Inflammatory macrophage (primary cell): ENCODE measurements around the gene SMURF2.
"Not testable (repeated sequence)": the region's sequence is repeated elsewhere in the genome, so short reads cannot be mapped to it uniquely, and the experiment has no call there.

Experiments
- DNase-seq, 2 donors: peaks; one replicate each; pipeline ENCODE4 v3.0.0-alpha.2; 2020 to 2022

SMURF2 gene

GRCh38 chr17:64596439-64596838, 65.7 kb downstream of the SMURF2 start:
- DNase-seq: peak; percentile 27 to 48

GRCh38 chr17:64591944-64592343, 70.2 kb downstream of the SMURF2 start:
- no peak for DNase-seq

- DNase-seq: no peak
Observed at GRCh38 chr17:64585146-64585545, 77.0 kb downstream of the SMURF2 start.

- DNase-seq: no peak
Observed at GRCh38 chr17:64583038-64583437, 79.1 kb downstream of the SMURF2 start.

GRCh38 chr17:64580384-64581315, 81.5 kb downstream of the SMURF2 start:
- no peak for DNase-seq

GRCh38 chr17:64579917-64580316, 82.2 kb downstream of the SMURF2 start:
- peak; percentile 27 to 58 for DNase-seq

GRCh38 chr17:64577025-64577424, 85.1 kb downstream of the SMURF2 start:
- DNase-seq: not testable (repeated sequence)

- DNase-seq: no peak
Observed at GRCh38 chr17:64575431-64575830, 86.7 kb downstream of the SMURF2 start.

- no peak for DNase-seq
Observed at GRCh38 chr17:64574646-64575045, 87.5 kb downstream of the SMURF2 start.

GRCh38 chr17:64573214-64573613, 88.9 kb downstream of the SMURF2 start:
- DNase-seq: no peak

- DNase-seq: peak; percentile 31 to 43
Observed at GRCh38 chr17:64572682-64573154, 89.4 kb downstream of the SMURF2 start.

- no peak for DNase-seq
Observed at GRCh38 chr17:64571746-64572145, 90.4 kb downstream of the SMURF2 start.

- DNase-seq: no peak
Observed at GRCh38 chr17:64565563-64565962, 96.5 kb downstream of the SMURF2 start.

- DNase-seq: no peak
Observed at GRCh38 chr17:64564098-64564497, 98.0 kb downstream of the SMURF2 start.

- no peak for DNase-seq
Observed at GRCh38 chr17:64555281-64555680, 106.8 kb downstream of the SMURF2 start.

- peak in 1 of 2 donors; percentile 18 for DNase-seq
Observed at GRCh38 chr17:64554028-64554637, 108.0 kb downstream of the SMURF2 start.

GRCh38 chr17:64551461-64551860, 110.6 kb downstream of the SMURF2 start:
- no peak for DNase-seq

GRCh38 chr17:64547319-64547718, 114.8 kb downstream of the SMURF2 start:
- DNase-seq: no peak

GRCh38 chr17:64546716-64547115, 115.4 kb downstream of the SMURF2 start:
- DNase-seq: no peak

GRCh38 chr17:64544742-64545141, 117.4 kb downstream of the SMURF2 start:
- no peak for DNase-seq

- DNase-seq: no peak
Observed at GRCh38 chr17:64540118-64540776, 121.9 kb downstream of the SMURF2 start.

GRCh38 chr17:64538508-64539130, 123.5 kb downstream of the SMURF2 start:
- DNase-seq: no peak

- DNase-seq: no peak
Observed at GRCh38 chr17:64537488-64537887, 124.6 kb downstream of the SMURF2 start.
